Measurements from ENCODE around the gene HOXB3.
A peak's percentile ranks its signal among the peaks of the same experiment; 100 is the strongest.
"Not testable (repeated sequence)": the region's sequence is repeated elsewhere in the genome, so short reads cannot be mapped to it uniquely, and the experiment has no call there.

Gene HOXB3

DNA sequence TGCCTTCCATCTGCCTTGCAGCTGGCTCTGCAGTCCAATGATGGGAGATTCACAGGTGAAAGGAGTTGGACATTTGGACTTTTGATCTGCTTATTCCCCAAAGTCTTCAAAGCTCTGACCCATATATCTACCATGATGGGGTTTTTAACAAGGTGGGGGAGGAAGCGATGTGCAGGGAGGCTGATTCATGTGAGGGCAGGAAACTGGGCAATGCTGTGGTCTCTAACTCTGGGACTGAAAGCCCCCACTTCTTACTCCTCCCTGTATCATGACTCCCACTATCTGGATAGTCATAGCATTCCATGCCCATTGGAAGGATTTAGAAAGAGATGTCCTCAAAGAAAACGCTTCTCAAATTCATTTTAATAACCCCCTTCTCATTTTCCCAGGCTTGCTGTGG, 75.6 kb downstream of the HOXB3 start:
- peak; percentile 52 for DNase-seq

GRCh38 chr17:48513666-48514455, 76.2 kb downstream of the HOXB3 start:
- peak; percentile 54 for DNase-seq

GRCh38 chr17:48513097-48513496, 76.9 kb downstream of the HOXB3 start:
- DNase-seq, result peak; percentile 26

- DNase-seq, result no peak
Measured at GRCh38 chr17:48510761-48511604, 79.1 kb downstream of the HOXB3 start.

- DNase-seq, result no peak
Measured at GRCh38 chr17:48510381-48510760, 79.7 kb downstream of the HOXB3 start.

GRCh38 chr17:48509708-48510107, 80.3 kb downstream of the HOXB3 start:
- DNase-seq, result not testable (repeated sequence)

DNA sequence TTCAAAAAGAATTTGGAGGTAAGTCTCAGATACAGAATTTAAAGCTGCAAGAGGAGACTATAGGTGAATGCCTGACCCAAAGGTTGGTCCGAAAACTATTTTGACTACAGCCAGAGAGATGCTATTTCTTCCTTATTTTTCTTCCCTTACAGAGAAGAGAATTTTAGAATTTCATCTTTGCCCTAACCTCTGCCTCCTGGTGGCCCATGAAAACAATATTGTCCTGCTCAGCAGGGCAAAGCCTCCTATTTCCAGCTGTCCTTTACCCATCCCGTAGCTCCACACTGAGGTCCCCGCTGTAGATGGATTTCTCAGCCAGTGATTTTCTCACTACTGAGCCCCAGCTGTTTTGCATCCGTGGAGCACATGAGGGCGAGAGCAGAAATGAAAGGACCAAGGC, 83.8 kb downstream of the HOXB3 start:
- no peak for DNase-seq

GRCh38 chr17:48505788-48506187, 84.3 kb downstream of the HOXB3 start:
- DNase-seq, result peak; percentile 45

GRCh38 chr17:48504953-48505352, 85.1 kb downstream of the HOXB3 start:
- DNase-seq, result no peak

DNA sequence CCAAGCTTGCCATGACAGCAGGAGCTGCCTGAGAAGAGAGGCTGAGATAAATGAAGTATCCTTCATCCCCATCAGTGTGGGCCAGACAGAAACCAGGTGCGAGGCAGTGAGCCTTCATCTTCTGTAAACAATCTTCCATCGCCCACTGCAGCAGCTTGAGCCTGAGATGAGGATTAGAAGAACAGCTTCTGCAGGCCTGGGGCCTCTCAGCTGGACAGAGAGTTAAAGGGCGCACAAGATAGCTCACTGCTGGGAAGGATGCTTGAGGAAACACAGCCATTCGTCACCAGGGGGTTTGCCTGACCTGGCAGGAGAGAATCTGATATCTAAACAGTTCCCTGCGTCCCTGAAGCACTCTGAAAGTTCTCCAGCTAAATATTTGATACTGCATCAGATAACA, 86.3 kb downstream of the HOXB3 start:
- DNase-seq, result no peak

DNA sequence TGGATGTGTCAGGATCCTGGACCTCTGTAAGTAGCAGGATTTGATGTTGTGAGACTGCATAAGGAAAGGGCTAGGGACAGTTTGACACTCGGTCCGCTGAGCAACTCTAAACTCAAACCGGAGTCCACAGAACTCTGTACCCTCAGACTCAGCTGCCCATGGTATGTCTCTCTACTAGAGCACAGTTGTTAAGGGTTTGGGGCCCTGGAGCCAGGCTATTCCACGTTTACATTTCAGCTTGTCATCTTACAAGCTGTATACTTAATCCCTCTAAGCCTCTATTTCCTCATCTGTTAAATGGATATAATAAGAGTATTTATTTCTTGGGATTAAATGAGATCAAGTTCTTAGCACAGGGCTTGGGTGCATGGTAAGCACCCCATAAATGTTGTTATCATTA, 87.1 kb downstream of the HOXB3 start:
- DNase-seq, result no peak

- DNase-seq, result no peak
Measured at GRCh38 chr17:48502312-48502711, 87.7 kb downstream of the HOXB3 start.

DNA sequence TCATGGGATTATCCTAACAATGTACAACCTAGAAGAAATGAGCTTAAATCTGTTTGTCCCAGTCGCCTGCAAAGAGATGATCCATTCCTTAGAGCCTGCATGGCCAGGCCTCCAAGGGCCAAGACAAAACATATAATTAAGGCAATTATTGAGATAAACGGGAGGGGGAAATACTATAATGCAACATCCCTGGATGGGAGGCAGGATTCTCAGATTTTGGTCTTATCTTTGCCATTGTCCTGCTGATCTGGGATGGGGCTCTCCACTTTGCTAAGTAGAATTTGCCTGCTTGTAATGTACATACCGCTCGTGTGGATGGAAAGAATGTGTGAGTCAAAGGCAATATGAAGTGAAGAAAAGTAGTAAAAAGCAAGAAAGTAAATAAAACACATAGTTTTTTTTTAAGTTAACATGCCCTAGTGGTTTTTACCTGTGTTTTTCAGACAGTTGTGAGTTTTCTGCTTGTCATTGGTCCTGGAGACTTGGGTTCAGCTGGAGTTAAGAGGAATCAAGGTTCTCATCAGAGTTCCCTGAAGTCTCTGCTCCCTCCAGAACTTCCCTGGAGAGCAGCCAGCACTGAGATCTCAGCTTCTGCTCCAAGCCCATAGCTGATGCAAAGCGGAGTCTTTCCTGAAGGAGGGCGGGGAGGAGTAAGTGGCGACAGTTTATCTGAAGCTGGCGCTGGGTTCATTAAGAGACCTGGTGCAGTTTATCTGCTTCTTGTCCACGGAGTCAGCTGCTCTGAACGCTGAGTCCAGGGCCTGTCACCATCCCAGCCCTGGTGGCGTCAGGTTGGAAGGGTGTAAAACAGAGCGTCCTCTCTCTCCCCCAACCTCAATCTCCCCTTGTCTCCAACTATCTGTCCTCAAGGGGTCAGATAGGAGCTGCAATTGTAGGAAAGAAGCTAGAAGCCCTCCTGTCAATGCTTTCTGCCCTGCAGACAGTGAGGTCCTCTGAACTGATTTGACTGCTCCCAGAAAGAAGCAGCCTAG, 89.3 kb downstream of the HOXB3 start:
- no peak for DNase-seq

GRCh38 chr17:48499735-48500434, 90.2 kb downstream of the HOXB3 start:
- DNase-seq, result no peak

GRCh38 chr17:48499248-48499647, 90.8 kb downstream of the HOXB3 start:
- DNase-seq, result peak; percentile 32
